ENCODE data around the gene SAP30BP. TPM values are rescaled to one million over a fixed set of nuclear protein-coding genes. Genes with fewer than 3 reads are reported as not detected.

SAP30BP gene
- total and polyA plus RNA-seq, 2 donors (not counting 1 experiment from before 2014, with no cell fraction given), result 143 to 148 TPM

DNA sequence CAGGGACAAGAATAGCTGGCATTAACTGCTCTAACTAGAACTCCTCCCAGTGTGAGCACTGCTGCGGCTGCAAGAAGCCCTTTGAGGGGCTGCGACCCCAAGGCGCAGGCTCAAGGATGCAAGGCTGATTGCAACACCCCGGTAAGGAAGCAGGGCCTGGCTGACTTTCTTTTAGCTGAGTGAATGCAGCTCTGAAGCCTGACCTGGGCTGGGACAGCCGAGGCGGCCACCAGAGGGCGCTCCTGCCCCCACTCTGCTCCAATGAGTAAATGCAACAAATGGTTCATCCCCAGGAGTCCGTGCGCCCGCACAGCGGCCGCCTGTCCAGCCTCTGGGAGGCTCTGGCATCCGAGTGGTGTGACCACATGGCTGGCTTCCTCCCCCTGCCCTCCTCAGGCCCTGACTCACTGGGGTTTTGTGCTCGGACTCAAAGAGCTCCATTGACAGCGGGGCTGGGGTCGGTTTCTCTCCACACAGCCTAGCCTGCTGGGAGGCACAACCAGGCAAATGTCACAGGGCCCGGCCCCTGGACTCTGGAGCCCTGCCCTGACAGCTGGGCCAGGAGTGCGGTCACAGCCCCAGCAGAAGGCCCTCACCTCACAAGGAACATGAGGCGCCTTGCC is 34.2 kb upstream of the SAP30BP start, which contains the start of gene SMIM5:
Gene SMIM5 (plus strand): TSS at position 572 of the 623 bp plus-strand sequence. CDS start 6,768 bp downstream, outside the sequence.
- WGBS (ENCODE audit: insufficient coverage), result 28% methylated on average over 19 of the region's 19 CpGs
- TF ChIP-seq EZH2 (IDR thresholded peaks at IDR 0.05; ENCODE audit: borderline replicate concordance, insufficient read depth, low read depth, low read length, poor library complexity, severe bottlenecking), result no peak
- TF ChIP-seq, protein P1, sequence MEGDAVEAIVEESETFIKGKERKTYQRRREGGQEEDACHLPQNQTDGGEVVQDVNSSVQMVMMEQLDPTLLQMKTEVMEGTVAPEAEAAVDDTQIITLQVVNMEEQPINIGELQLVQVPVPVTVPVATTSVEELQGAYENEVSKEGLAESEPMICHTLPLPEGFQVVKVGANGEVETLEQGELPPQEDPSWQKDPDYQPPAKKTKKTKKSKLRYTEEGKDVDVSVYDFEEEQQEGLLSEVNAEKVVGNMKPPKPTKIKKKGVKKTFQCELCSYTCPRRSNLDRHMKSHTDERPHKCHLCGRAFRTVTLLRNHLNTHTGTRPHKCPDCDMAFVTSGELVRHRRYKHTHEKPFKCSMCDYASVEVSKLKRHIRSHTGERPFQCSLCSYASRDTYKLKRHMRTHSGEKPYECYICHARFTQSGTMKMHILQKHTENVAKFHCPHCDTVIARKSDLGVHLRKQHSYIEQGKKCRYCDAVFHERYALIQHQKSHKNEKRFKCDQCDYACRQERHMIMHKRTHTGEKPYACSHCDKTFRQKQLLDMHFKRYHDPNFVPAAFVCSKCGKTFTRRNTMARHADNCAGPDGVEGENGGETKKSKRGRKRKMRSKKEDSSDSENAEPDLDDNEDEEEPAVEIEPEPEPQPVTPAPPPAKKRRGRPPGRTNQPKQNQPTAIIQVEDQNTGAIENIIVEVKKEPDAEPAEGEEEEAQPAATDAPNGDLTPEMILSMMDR (IDR thresholded peaks at IDR 0.05), result peak; percentile 95
- no peak within 1 kb of the TSS for H3K4me3 ChIP-seq (ENCODE audit: control extremely low read depth in 1 of 5, extremely low read depth in 1 of 5, insufficient read depth in 1 of 5, low read depth in 2 of 5, low read length in 4 of 5)
- H3K4me2 ChIP-seq (replicated peaks; ENCODE audit: low read depth, low read length, poor library complexity, severe bottlenecking), result peak within 1 kb of the TSS; percentile 68
- peak; percentile 85 for ATAC-seq (ENCODE audit: low read depth)
- DNase-seq, result peak; percentile 86
- H3K9me3 ChIP-seq (ENCODE audit: control extremely low read depth in 1 of 3, control insufficient read depth in 2 of 3, insufficient read depth in 1 of 3, low read length in 2 of 3), result no peaks in the 10 kb centered on the region
- peak within 1 kb of the TSS; percentile 36 for H2AFZ ChIP-seq (ENCODE audit: insufficient read depth, low read depth, low read length, poor library complexity, severe bottlenecking)
- POLR2A ChIA-PET, result interaction anchor here (1.0 to 1.2 kb wide), 3 partner anchors 34 to 121 kb away, joined by 3 to 5 read pairs (median 3); partner anchors contain the start of genes RECQL5 and SAP30BP
- intact Hi-C loops (cut with micrococcal nuclease), result loop anchor here (1.0 to 2.0 kb wide), 4 partner anchors 20 to 207 kb away; no protein-coding TSS in a partner anchor
- H3K27ac ChIP-seq (ENCODE audit: low read length in 2 of 2), result no peak within 1 kb of the TSS
- no peaks in the 10 kb centered on the region for H3K27me3 ChIP-seq (replicated peaks in 1 of 4; ENCODE audit: control extremely low read depth in 1 of 4, control insufficient read depth in 3 of 4, insufficient read depth in 4 of 4, low read length in 3 of 4)
- Mint-ChIP-seq H3K27ac (no peak within 1 kb of the TSS), H3K9me3 (ENCODE audit: insufficient read depth) (no peaks in the 10 kb centered on the region), H3K4me3 (no peak within 1 kb of the TSS), H3K4me1 (peaks cover 13% of the 10 kb centered on the region), H3K27me3 (no peaks in the 10 kb centered on the region)
- no peak within 1 kb of the TSS for H3K9ac ChIP-seq (ENCODE audit: low read length)
- no peaks in the 10 kb centered on the region for H3K79me2 ChIP-seq (ENCODE audit: control insufficient read depth, insufficient read depth, low read length)
- CTCF ChIA-PET, result interaction anchor here (0.6 to 19.7 kb wide), 47 partner anchors 9 to 675 kb away, joined by 3 to 389 read pairs (median 5); partner anchors contain the start of genes GALK1, RECQL5, SAP30BP and TMEM94
- peaks cover 9 to 18% of the 10 kb centered on the region in 2 donors for H3K4me1 ChIP-seq (ENCODE audit: control insufficient read depth in 2 of 2, insufficient read depth in 2 of 2, low read length in 2 of 2)
- H3K36me3 ChIP-seq (replicated peaks in 1 of 2; ENCODE audit: control extremely low read depth in 1 of 2, control insufficient read depth in 1 of 2, extremely low read depth in 1 of 2, insufficient read depth in 2 of 2, low read length in 1 of 2), result peaks cover 0 to 6% of the 10 kb centered on the region in 2 experiments
- H4K20me1 ChIP-seq (ENCODE audit: control insufficient read depth, insufficient read depth, low read length, poor library complexity, severe bottlenecking), result peaks cover 9% of the 10 kb centered on the region
